ENCODE data around the gene CPEB3. TPM values are rescaled to one million over a fixed set of nuclear protein-coding genes. Genes with fewer than 3 reads are reported as not detected.
A peak's percentile ranks its signal among the peaks of the same experiment; 100 is the strongest.
"Not testable (repeated sequence)": the region's sequence is repeated elsewhere in the genome, so short reads cannot be mapped to it uniquely, and the experiment has no call there.

The CPEB3 gene
- under 1 TPM; 0.68 to 0.92 (median 0.82) TPM for total RNA-seq

DNA sequence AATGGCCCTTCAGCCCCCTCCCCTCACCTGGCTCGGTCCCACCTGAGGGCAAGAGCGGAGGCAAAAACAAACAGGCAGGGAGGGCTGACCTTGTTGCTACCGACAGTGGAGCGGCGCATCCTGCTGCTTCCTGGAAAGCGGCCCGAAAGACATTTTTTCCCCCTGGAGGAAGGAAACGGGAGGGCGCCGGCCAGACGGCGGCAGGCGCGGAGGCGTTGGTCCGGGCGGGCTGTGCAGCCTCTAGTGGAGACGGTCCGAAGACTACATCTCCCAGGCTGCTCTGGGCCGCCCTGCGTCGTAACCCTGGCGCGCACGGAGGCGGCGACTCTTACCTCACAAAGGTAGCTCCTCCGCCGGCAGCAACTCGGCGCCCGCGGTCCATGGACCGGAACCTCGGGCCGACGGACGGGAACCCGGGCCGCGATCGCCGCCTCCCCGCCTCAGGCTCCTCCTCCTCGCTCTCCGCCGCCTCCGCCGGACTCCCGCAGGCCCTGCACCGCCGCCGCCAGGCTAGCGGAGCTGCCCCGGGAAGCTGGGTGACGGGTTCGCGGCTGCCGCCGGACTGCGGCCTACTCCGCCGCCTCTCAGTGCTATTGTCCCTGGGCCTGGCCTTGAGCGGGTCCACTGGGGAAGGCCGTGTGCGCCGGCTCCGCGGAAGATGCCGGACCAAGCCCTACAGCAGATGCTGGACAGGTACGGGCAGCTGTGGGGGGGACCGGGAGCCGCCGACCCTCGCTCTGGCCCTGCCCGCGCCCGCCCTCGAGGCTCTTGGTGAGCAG lies at the start of gene CPEB3, which contains the start of gene MARCHF5:
CPEB3 (minus strand) TSS at position 242 of the 779 bp plus-strand sequence. CDS start 50,728 bp downstream, outside the sequence.
MARCHF5 (plus strand) TSS at position 331 of the 779 bp plus-strand sequence; CDS start at position 659, 328 bp downstream.
- peaks cover 5% of the 10 kb centered on the region for H3K36me3 Mint-ChIP-seq (ENCODE audit: insufficient read depth)
- H3K4me3 Mint-ChIP-seq, result peak within 1 kb of the TSS; percentile 95
- DNase-seq (peak; percentile 85), ATAC-seq (peak; percentile 98)
- no peaks in the 10 kb centered on the region for H3K9me3 Mint-ChIP-seq
- peaks cover 26% of the 10 kb centered on the region for H3K4me1 Mint-ChIP-seq (ENCODE audit: low read depth)
- no peaks in the 10 kb centered on the region for H3K27me3 Mint-ChIP-seq (ENCODE audit: low read depth)

DNA sequence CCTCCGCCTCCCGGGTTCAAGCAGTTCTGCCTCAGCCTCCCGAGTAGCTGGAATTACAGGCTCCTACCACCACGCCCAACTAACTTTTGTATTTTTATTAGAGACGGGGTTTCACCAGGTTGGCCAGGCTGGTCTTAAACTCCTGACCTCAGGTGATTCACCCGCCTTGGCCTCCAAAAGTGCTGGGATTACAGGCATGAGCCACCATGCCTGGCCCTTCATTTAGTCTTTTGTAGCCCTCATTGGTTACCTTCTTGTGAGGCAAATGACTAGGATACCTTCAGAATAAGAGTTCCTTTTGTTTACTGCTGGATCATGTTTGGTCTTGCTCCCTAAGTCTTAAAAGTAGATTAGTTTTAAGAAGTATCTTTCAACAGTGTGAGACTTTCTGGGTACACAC lies 39.0 kb upstream of the CPEB3 start:
- DNase-seq; ATAC-seq; H3K4me3 Mint-ChIP-seq; H3K27me3 Mint-ChIP-seq (ENCODE audit: low read depth); H3K9me3 Mint-ChIP-seq; H3K36me3 Mint-ChIP-seq (ENCODE audit: insufficient read depth): not testable (repeated sequence)
- peaks cover 19% of the 10 kb centered on the region for H3K4me1 Mint-ChIP-seq (ENCODE audit: low read depth)

DNA sequence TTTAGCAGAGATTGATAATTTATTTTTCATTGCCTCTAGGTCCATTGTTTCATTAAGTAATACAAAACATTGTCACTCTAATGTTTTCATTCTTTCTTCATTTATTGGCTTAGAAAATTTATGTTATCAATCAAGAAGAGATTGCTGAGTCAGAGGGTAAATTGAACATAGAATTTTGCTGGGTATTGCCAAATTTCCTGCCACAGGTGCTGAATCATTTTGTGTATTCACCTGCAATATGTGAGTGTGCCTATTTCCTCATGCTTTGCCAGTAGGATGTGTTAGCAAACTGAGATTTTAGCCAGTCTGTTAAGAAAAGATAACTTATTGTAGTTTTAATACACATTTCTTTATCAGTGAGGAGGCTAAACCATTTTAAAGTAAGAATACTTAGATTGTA lies 38.1 kb upstream of the CPEB3 start:
- H3K27me3 Mint-ChIP-seq (ENCODE audit: low read depth), result no peaks in the 10 kb centered on the region

DNA sequence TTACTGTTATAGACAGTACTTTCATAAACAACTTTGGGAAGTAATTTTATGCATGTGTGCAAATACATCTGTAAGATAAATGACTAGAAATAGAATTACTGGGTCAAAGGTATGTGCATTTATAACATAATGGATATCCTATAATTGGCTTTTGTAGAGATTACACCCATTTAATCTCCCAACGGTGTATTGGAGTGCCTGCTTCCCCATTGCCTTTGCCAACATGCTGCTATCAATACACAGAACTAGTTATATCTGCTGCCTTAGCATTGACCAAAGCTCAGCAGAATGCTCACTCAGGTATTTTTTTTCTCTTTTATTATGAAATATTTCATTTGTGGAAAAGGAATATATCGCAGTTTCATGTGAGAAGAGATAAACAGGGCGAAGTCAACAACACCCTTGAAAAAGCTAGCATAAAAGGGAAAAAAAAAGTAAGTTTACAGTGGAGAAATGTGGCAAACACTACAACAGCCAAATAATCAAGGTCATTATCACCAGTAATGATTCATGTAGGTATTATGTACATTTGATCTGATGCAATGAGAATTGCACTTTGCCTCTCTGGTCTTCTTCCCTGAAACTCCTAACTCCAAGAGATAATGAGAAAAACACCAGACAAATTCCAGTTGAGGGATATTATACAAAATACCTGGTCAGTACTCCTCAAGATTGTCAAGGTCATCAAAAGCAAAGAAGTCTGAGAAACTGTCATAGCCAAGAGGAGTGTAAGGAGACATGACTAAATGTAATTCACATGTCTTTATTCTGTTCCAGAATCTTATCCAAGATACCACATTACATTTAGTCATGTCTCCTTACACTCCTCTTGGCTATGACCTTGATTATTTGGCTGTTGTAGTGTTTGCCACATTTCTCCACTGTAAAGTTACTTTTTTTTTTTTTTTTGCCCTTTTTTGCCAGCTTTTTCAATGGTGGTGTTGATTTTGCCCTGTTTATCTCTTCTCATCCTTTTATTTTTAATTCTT lies 36.9 kb upstream of the CPEB3 start:
- peaks cover 10% of the 10 kb centered on the region for H3K36me3 Mint-ChIP-seq (ENCODE audit: insufficient read depth)
- ATAC-seq (no peak), DNase-seq (no peak)
- H3K9me3 Mint-ChIP-seq, result no peaks in the 10 kb centered on the region
- peaks cover 27% of the 10 kb centered on the region for H3K4me1 Mint-ChIP-seq (ENCODE audit: low read depth)
- no peak overlapping the region for H3K4me3 Mint-ChIP-seq
- no peaks in the 10 kb centered on the region for H3K27me3 Mint-ChIP-seq (ENCODE audit: low read depth)

More for the DNA sequence above, 38.1 kb upstream of the CPEB3 start:
- H3K9me3 Mint-ChIP-seq, result no peaks in the 10 kb centered on the region
- H3K4me1 Mint-ChIP-seq (ENCODE audit: low read depth), result peaks cover 20% of the 10 kb centered on the region
- H3K36me3 Mint-ChIP-seq (ENCODE audit: insufficient read depth), result peaks cover 3% of the 10 kb centered on the region
- no peak for ATAC-seq
- H3K4me3 Mint-ChIP-seq, result no peak overlapping the region
- DNase-seq, result no peak

DNA sequence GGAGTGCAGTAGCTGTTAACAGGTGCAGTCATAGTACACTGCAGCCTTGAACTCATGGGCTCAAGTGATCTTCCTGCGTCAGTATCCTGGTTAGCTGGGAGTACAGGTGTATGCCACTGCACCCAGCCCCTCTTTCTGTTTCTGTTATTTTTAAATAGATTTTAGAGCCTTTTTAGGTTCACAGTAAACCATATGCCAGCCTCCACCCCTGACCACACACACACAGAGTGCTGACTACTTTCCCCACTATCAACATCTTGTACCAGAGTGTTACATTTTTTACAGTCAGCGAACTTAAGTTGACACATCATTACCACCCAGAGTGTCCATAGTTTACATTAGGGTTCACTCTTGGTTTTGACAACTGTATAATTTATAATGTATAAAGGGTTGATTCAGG lies 32.2 kb upstream of the CPEB3 start:
- Mint-ChIP-seq H3K36me3 (ENCODE audit: insufficient read depth) (peaks cover 22% of the 10 kb centered on the region), H3K4me1 (ENCODE audit: low read depth) (peaks cover 25% of the 10 kb centered on the region), H3K4me3 (no peak overlapping the region), H3K9me3 (peaks cover 4% of the 10 kb centered on the region), H3K27me3 (ENCODE audit: low read depth) (no peaks in the 10 kb centered on the region)
- ATAC-seq (no peak), DNase-seq (no peak)

DNA sequence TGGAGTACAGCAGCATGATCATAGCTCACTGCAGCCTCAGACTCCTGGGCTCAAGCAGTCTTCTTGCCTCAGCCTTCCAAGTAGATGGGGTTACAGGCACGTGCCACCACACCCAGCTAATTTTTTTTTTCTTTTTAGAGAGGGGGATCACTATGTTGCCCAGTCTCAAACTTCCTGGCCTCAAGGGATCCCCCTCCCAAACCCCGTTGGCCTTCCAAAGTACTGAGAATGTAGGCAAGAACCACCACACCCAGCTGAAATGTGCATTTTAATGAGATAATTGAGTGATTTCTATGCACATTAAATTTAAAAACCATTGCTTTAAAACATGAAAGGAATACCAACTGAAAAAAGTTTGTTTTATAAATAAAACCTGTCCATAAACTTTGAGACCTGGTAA lies 25.7 kb upstream of the CPEB3 start:
- ATAC-seq (no peak), DNase-seq (no peak)
- H3K4me1 Mint-ChIP-seq (ENCODE audit: low read depth), result peaks cover 6% of the 10 kb centered on the region
- H3K36me3 Mint-ChIP-seq (ENCODE audit: insufficient read depth), result peaks cover 28% of the 10 kb centered on the region
- H3K4me3 Mint-ChIP-seq, result no peak overlapping the region
- peaks cover 4% of the 10 kb centered on the region for H3K9me3 Mint-ChIP-seq
- H3K27me3 Mint-ChIP-seq (ENCODE audit: low read depth), result no peaks in the 10 kb centered on the region

DNA sequence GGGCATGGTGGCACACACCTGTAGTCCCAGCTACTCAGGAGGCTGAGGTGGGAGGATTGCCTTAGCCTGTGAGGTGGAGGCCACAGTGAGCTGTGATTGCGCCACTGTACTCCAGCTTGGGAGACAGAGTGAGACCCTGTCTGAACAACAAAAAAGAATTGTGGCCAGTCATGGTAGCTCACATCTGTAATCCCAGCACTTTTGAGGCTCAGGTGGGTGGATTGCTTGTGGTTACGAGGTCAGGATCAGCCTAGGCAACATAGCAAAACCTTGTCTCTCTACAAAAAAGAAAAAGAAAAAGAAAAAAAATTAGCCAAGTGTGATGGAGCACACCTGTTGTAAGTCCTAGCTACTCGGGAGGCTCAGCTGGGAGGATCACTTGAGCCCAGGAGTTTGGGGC lies 22.9 kb upstream of the CPEB3 start:
- no peaks in the 10 kb centered on the region for H3K9me3 Mint-ChIP-seq
- peaks cover 30% of the 10 kb centered on the region for H3K36me3 Mint-ChIP-seq (ENCODE audit: insufficient read depth)
- DNase-seq (no peak), ATAC-seq (no peak)
- H3K4me1 Mint-ChIP-seq (ENCODE audit: low read depth), result peaks cover 10% of the 10 kb centered on the region
- H3K27me3 Mint-ChIP-seq (ENCODE audit: low read depth), result no peaks in the 10 kb centered on the region
- no peak overlapping the region for H3K4me3 Mint-ChIP-seq

DNA sequence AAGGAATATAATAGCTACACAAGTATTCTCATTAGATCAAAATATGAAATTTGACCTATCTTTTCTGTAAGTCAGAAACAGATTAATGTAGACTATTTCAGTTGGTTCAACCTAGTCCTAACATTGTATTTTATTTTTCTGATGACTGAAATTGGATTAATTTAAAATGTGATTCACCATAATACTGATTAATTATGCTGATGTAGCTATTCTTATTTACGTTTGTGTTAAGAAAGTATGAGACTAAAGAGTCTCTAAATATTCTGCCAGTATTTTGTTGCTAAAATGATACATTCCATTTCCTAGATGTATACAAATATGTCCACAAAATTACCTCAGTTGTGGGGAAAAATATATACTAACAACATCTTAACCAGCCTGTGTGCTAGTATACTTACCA lies 18.4 kb upstream of the CPEB3 start:
- no peak for DNase-seq
- no peak for ATAC-seq
- Mint-ChIP-seq H3K27me3 (ENCODE audit: low read depth) (no peaks in the 10 kb centered on the region), H3K36me3 (ENCODE audit: insufficient read depth) (peaks cover 19% of the 10 kb centered on the region), H3K9me3 (no peaks in the 10 kb centered on the region), H3K4me3 (no peak overlapping the region), H3K4me1 (ENCODE audit: low read depth) (peaks cover 28% of the 10 kb centered on the region)

DNA sequence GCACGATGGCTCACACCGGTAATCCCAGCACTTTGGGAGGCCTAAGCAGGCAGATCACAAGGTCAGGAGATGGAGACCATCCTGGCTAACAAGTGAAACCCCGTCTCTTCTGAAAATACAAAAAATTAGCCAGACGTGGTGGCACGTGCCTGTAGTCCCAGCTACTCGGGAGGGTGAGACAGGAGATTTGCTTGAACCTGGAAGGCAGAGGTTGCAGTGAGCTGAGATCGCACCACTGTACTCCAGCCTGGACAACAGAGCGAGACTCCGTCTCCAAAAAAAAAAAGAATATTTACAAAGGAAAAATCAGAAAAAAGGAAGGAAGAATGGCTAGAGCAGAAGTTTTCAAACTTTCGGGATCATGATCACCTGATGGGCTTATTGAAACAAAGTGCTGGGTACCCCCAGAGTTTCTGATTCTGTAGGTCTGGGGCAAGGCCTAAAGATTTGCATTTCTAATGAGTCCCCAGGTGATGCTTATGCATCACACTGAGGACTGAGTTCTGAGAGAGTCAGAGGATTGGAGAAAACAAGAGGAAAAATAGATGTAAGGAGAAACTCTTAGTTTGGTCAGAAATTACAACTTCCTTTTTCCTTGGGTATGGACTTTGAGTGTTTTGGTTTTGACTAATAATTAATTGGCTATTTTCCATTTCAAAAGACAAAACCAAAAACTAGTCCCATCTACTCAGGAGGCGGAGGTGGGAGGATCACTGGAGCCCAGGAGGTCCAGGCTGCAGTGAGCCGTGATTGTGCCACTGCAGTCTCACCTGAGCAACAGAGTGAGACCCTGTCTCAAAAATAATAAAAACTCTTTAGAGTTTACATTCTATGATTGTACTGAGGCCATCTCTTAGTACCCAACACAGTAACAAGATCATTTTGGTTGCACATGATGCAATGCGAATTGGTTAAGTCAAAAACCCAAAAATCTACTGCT lies 14.5 kb upstream of the CPEB3 start:
- H3K4me1 Mint-ChIP-seq (ENCODE audit: low read depth), result peaks cover 44% of the 10 kb centered on the region
- no peaks in the 10 kb centered on the region for H3K9me3 Mint-ChIP-seq
- peaks cover 2% of the 10 kb centered on the region for H3K36me3 Mint-ChIP-seq (ENCODE audit: insufficient read depth)
- ATAC-seq (no peak), DNase-seq (no peak)
- no peak overlapping the region for H3K4me3 Mint-ChIP-seq
- H3K27me3 Mint-ChIP-seq (ENCODE audit: low read depth), result no peaks in the 10 kb centered on the region

DNA sequence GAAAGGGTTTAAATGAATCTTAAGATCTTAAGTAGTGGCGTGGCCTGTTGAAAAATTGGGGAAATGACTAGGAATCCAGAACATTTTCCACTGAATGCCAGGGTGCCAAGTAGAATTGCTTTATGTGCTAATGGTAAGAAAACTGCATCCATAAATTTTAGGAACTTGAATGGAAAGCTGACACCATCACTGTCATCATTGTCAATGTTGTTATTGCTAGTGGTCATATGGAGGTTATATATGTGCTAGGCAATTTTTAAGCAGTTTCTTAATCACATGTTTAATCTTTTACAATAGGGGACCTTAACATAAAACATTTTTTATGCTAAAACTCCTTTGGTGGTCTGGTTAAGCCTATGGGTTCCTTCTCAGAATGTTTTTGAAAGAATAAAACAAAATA lies 13.2 kb upstream of the CPEB3 start:
- ATAC-seq (no peak), DNase-seq (no peak)
- Mint-ChIP-seq H3K9me3 (no peaks in the 10 kb centered on the region), H3K36me3 (ENCODE audit: insufficient read depth) (peaks cover 5% of the 10 kb centered on the region), H3K4me1 (ENCODE audit: low read depth) (peaks cover 50% of the 10 kb centered on the region), H3K4me3 (no peak overlapping the region), H3K27me3 (ENCODE audit: low read depth) (no peaks in the 10 kb centered on the region)

DNA sequence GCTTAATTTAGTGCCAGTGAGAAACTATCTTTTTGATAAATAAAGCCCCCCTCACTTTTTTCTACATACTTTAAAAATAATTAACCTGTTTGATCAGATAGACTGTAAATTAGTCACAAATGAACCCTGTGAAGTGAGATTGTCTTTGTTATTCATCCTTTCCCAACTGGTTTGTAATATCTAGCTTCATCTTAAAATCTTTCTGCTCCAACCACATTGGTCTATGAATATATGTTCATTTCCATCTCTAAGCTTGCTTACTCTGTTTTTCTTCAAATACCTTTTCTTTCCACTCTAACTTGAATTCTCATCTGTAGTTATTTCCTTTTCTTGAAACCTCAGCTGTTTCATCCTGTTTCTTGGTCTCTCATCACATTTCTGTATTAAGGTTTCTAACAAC lies 12.2 kb upstream of the CPEB3 start:
- DNase-seq, result no peak
- H3K4me3 Mint-ChIP-seq, result peak overlapping the region; percentile 14
- peaks cover 51% of the 10 kb centered on the region for H3K4me1 Mint-ChIP-seq (ENCODE audit: low read depth)
- no peaks in the 10 kb centered on the region for H3K27me3 Mint-ChIP-seq (ENCODE audit: low read depth)
- no peaks in the 10 kb centered on the region for H3K9me3 Mint-ChIP-seq
- ATAC-seq, result peak; percentile 32 to 48
- peaks cover 10% of the 10 kb centered on the region for H3K36me3 Mint-ChIP-seq (ENCODE audit: insufficient read depth)

DNA sequence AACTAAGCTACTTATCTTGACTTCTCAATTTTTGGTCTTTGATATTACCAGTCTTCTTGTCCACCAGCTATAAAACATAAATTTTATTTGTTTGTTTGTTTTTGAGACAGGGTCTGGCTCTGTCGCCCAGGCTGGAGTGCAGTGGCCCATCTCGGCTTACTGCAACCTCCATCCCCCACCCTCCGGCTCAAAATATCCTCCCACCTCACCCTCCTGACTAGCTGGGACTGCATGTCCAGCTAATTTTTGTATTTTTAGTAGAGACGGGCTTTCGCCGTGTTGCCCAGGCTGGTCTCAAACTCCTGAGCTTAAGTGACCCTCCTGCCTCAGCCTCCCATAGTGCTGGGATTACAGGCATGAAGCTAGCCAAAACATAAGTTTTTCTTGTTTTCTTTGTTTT lies 7.6 kb upstream of the CPEB3 start:
- Mint-ChIP-seq H3K36me3 (ENCODE audit: insufficient read depth) (peaks cover 15% of the 10 kb centered on the region), H3K4me1 (ENCODE audit: low read depth) (peaks cover 49% of the 10 kb centered on the region), H3K4me3 (no peak overlapping the region), H3K9me3 (no peaks in the 10 kb centered on the region), H3K27me3 (ENCODE audit: low read depth) (no peaks in the 10 kb centered on the region)
- ATAC-seq (no peak), DNase-seq (no peak)

DNA sequence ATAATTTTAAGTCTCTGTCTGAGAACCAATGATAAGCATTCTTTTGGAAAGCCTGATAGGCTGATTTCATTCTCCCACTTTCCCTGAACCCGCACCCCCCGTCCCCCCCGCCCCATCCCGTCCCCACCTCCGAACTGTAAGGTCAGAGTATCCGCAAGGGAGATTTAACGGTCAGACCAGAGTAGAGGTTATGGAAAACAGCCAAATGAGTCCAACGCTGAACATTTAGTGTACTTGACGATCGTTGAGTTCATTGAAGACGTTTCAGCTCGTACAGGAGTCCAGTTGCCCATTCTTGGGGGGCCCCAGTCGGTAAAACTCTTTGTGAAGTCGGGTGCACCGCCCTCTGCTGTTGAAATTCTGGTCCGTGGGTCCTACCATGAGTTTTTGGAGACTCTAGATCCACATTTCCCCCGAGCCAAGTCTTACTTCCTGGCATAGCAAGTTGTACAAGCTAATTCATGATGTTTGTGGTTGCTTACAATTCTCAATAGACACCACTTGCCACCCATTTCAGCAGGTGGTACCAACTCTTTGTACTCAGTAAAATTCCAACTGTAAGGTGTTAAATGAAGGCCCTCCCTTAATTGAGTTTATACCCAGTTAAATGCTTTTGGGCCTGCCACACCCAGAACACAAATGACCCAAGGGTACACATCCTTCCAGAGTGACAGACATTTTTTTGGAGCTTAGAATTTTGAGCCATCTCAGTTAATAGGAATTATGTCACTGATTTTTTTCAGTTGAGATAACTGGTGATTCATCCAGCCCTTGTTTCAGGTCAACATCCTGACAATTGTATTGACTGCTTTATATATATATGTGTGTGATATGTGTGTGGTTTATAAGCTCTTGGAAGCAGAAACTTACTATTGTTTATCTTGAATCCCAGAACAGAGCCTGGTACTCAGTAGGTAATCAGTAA lies 1.3 kb upstream of the CPEB3 start:
- peak overlapping the region; percentile 95 for H3K4me3 Mint-ChIP-seq
- no peak for ATAC-seq
- peaks cover 5% of the 10 kb centered on the region for H3K36me3 Mint-ChIP-seq (ENCODE audit: insufficient read depth)
- H3K9me3 Mint-ChIP-seq, result no peaks in the 10 kb centered on the region
- peaks cover 33% of the 10 kb centered on the region for H3K4me1 Mint-ChIP-seq (ENCODE audit: low read depth)
- H3K27me3 Mint-ChIP-seq (ENCODE audit: low read depth), result no peaks in the 10 kb centered on the region
- DNase-seq, result peak; percentile 12
